ENCODE data around the gene LSS. TPM values are rescaled to one million over a fixed set of nuclear protein-coding genes. Genes with fewer than 3 reads are reported as not detected.

LSS gene
- total and polyA plus RNA-seq, 2 of the 4 experiments (the other 2 are of a cell fraction) = 43.4 to 58.1 TPM

DNA sequence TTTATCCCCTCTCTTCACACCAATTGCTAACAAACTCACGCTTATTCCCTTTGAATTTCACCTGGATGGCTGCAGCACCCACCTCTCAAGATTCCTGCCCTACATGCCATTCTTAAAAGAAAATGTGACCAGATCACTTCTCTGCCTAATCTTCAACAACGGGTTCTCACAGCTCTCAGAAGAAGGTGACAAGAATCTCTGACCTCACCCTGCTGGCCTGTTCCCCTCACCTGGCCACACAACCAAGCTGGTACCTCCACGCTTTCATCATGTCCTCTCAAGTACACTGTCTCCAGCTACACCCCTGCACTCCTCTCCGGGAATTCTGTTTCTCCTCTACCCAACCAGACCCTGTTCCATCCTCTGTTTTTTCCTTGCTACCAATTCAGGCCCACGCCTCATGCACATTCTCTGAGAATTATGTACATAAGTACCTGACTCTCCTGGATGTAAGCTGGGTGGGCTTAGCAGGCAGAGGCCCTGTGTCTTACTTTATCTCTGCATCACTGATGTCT lies 5.9 kb upstream of the LSS start:
- Histone ChIP-seq H3K9me3 (ENCODE audit: control insufficient read depth, insufficient read depth, low read length) (no peaks in the 10 kb centered on the region), H4K8ac (ENCODE audit: low read depth in 2 of 2, low read length in 2 of 2) (no peak overlapping the region), H3K79me1 (ENCODE audit: low read depth in 1 of 2, low read length in 2 of 2) (peaks cover 0 to 23% of the 10 kb centered on the region in 2 experiments; a peak in 3 of 4 replicates), H3K9ac (ENCODE audit: low read depth, low read length) (no peak overlapping the region), H2BK15ac (ENCODE audit: low read depth, low read length) (no peak overlapping the region), H2BK5ac (ENCODE audit: low read depth, low read length, poor library complexity, severe bottlenecking) (no peak overlapping the region), H3K36me3 (ENCODE audit: control insufficient read depth, insufficient read depth, low read length) (peaks cover 47% of the 10 kb centered on the region), H3K14ac (replicated peaks; ENCODE audit: low read depth, low read length) (no peak overlapping the region), H3K4ac (ENCODE audit: low read depth, low read length) (no peak overlapping the region), H2AK5ac (ENCODE audit: low read depth, low read length) (no peak overlapping the region), H3K9me1 (ENCODE audit: insufficient read depth, low read length) (peaks cover 5% of the 10 kb centered on the region; the same call in 1 of the 2 replicates), H3K27me3 (ENCODE audit: control insufficient read depth, insufficient read depth, low read length) (no peaks in the 10 kb centered on the region), H2AFZ (replicated peaks; ENCODE audit: low read length, poor library complexity) (no peak overlapping the region), H3K27ac (ENCODE audit: insufficient read depth, low read length) (no peak overlapping the region), H3K4me1 (ENCODE audit: control insufficient read depth, insufficient read depth, low read length) (peaks cover 3% of the 10 kb centered on the region), H4K5ac (ENCODE audit: low read depth, low read length) (no peak overlapping the region), H3K18ac (ENCODE audit: low read depth, low read length) (no peak overlapping the region), H3K23ac (ENCODE audit: low read depth, low read length) (no peak overlapping the region), H3K4me3 (ENCODE audit: insufficient read depth, low read depth, low read length) (no peak overlapping the region), H2BK120ac (ENCODE audit: low read depth, low read length) (no peak overlapping the region), H3K56ac (ENCODE audit: extremely low read depth, insufficient read depth, low read length) (no peak overlapping the region), H3K4me2 (ENCODE audit: low read depth, low read length) (no peak overlapping the region), H2AK9ac (replicated peaks; ENCODE audit: low read depth, low read length, poor library complexity) (no peak overlapping the region), H2BK20ac (ENCODE audit: low read depth, low read length) (no peak overlapping the region), H4K91ac (ENCODE audit: insufficient read depth, low read depth, low read length) (no peak overlapping the region), H4K20me1 (ENCODE audit: insufficient read depth, low read length) (no peaks in the 10 kb centered on the region)
- intact Hi-C loops (cut with micrococcal nuclease) (no loop called here), in situ Hi-C loops (cut with MboI; ENCODE audit: low sequenced_read_pairs) (no loop called here), dilution Hi-C loops (cut with HindIII; ENCODE audit: low sequenced_read_pairs, unreplicated experiment) (no loop called here)
- POLR2A ChIA-PET (ENCODE audit: unreplicated experiment) = no interaction called here
- ATAC-seq (ENCODE audit: low read depth) (no peak), DNase-seq (no peak)
- BruUV-seq (replicated peaks) = no TSS peak
- WGBS, 2 experiments (ENCODE audit: extremely low coverage in 2 of 2, insufficient read length in 1 of 2) = 67% methylated on average over 3 of the region's 5 CpGs; no CpG with 5 or more reads in 1 of the 2 experiments
- CTCF ChIA-PET = no interaction called here
- no peak for TF ChIP-seq CHD1 (IDR thresholded peaks at IDR 0.05; ENCODE audit: low read depth, low read length)
- no peak for TF ChIP-seq MXI1 (IDR thresholded peaks at IDR 0.05; ENCODE audit: borderline replicate concordance, low read depth, low read length)
- no peak for TF ChIP-seq CTCF (conservative IDR thresholded peaks at IDR 0.05; ENCODE audit: low read depth, low read length)
- TF ChIP-seq, protein P1, sequence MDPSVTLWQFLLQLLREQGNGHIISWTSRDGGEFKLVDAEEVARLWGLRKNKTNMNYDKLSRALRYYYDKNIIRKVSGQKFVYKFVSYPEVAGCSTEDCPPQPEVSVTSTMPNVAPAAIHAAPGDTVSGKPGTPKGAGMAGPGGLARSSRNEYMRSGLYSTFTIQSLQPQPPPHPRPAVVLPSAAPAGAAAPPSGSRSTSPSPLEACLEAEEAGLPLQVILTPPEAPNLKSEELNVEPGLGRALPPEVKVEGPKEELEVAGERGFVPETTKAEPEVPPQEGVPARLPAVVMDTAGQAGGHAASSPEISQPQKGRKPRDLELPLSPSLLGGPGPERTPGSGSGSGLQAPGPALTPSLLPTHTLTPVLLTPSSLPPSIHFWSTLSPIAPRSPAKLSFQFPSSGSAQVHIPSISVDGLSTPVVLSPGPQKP (IDR thresholded peaks at IDR 0.05; ENCODE audit: borderline replicate concordance, low read depth, low read length) = no peak
- TF ChIP-seq SMC3 (IDR thresholded peaks at IDR 0.05; ENCODE audit: low read depth, low read length) = no peak
- TF ChIP-seq RAD21 (IDR thresholded peaks at IDR 0.05; ENCODE audit: low read length) = no peak
- TF ChIP-seq CEBPB (IDR thresholded peaks at IDR 0.05; ENCODE audit: low read depth, low read length) = no peak
- no peak for TF ChIP-seq RFX5 (IDR thresholded peaks at IDR 0.05; ENCODE audit: low read depth, low read length)
- no peak for TF ChIP-seq RCOR1 (IDR thresholded peaks at IDR 0.05; ENCODE audit: insufficient replicate concordance, low read length)
- TF ChIP-seq MAZ (IDR thresholded peaks at IDR 0.05; ENCODE audit: borderline replicate concordance, low read depth, low read length) = no peak
- no peak for TF ChIP-seq BHLHE40 (IDR thresholded peaks at IDR 0.05; ENCODE audit: low read depth, low read length)
